CD4-positive, alpha-beta T cell treated with Interleukin-6 for 4 hours (primary cell): ENCODE measurements around the gene ITSN1.
A peak's percentile ranks its signal among the peaks of the same experiment; 100 is the strongest.

Source experiments
- DNase-seq: peaks from one replicate; pipeline ENCODE4 v3.0.0-alpha.2; 2020; ENCODE audit warnings: mixed read lengths

ITSN1 gene

GRCh38 chr21:33939226-33939625, 296.9 kb downstream of the ITSN1 start:
- no peak for DNase-seq

DNA sequence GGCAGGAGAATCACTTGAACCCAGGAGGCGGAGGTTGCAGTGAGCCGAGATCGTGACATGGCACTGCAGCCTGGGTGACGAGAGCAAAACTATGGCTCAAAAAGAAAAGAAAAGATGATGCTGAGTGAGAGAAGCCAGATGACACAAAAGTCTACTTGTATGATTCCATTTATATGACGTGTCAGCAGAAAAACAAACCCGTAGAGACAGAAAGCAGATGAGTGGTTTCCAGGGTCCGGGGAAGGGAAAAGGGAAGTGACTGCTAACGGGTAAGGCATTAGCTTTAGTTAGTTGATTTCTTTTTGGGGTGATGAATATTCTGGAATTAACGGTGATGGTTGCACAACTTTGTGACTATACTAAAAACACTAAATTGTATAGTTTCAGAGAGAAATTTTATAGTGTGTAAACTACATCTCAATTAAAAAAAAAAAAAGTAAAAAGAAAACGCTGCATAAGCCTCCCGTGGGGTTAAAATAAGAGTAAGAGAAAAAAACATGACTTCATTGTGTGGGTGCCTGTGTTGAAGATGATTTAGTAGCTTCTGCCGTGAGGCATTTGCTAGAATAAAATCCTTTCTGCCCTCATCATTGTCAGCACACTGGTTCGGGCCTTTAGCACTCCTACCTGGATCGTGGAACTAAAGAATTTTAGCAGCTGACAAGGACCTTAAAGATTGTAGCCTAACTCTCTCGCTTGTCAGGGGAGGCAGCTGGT, 298.0 kb downstream of the ITSN1 start:
- no peak for DNase-seq

- no peak for DNase-seq
These were observed 298.6 kb downstream of the ITSN1 start for GRCh38 chr21:33940881-33941245.

DNA sequence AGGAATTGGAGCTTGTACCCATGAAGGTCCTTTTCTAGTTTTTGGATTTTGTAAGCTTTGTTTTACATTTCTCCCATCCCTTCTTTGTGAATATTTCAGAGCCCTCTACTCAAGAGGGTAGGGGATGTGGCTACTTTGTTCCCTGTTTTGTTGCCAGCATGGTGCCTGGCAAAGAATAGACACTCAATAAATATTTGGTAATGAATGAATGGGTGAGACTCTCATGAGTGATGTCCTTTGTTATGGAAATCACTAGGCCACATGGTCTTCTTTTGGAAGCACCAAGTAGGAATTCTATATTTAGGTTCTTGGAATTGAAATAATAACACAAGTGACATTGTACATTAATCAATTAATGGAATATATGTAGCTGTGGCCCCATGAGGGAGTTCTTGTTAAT, 300.1 kb downstream of the ITSN1 start:
- no peak for DNase-seq

GRCh38 chr21:33943293-33943692, 301.0 kb downstream of the ITSN1 start:
- no peak for DNase-seq

DNA sequence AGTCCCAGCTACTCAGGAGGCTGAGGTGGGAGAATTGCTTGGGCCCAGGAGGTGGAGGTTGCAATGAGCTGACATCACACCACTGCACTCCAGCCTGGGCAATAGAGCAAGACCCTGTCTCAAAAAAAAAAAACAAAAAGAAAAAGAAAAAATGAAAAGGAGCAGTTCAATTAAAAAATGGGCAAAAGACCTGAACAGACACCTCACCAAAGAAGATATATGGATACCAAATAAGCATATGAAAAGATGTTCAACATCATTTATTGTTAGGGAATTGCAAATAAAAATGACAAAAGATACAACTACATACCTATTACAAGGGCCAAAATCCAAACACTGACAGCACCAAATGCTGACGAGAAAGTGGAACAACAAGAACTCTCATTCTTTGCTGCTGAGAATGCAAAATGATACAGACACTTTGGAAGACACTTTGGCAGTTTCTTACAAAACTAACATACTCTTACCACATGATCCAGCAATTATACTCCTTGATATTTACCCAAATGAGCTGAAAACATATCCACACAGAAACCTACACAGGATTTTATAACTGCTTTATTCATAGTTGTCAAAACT, 302.0 kb downstream of the ITSN1 start:
- DNase-seq: no peak

- peak; percentile 45 for DNase-seq
These were observed 303.5 kb downstream of the ITSN1 start for GRCh38 chr21:33945652-33946270.

GRCh38 chr21:33947451-33948095, 305.3 kb downstream of the ITSN1 start:
- DNase-seq: peak; percentile 89

DNA sequence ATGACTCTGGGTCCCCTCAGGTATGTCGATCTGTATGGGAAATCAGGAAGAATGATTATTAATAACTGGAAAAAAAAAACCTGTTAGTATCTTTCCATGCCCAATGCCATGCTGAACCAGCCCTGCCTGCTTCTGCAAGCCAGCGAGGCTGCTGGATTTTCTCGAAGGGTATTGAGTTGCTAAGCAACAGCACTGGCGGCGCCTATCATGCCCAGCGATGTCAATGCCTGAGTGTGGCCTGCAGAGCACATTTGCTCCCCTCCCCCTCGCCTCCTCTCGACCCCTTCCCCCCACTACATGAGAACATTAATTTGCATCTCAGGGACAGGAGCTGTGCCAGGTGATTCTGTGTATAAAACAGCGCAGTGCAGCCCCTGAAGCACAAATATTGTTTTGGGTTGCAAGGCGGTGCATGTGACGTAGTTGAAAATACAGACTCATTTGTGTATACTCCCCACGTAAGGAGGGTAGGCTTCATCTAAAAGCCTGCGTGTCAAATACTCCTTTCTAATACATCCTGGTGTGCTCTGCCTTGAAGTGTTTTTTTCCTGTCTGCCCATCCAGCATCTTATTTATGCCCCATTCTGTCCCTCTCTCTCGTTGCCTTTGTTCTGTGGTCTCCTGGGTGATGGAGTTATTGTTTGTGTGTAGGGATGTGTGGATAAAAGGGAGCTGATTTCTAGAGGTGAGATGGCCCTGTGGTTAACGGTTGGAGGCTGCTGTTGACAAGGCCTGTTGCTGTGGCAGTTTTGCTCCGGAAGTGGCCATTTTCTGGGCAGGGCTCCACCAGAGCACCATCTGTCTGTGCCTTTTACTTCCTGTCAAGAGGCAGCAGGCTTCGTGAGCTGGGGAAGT, 306.0 kb downstream of the ITSN1 start:
- peak; percentile 89 for DNase-seq

- DNase-seq: no peak
These were observed 306.7 kb downstream of the ITSN1 start for GRCh38 chr21:33948951-33949444.
